GM18499 (cell line): ENCODE data around the gene C1orf21.

Source experiments
- ATAC-seq: cut with Tn5 transposase; IDR thresholded peaks from one replicate; pipeline ENCODE4 v1.9.1; 2021; ENCODE audit warnings: moderate number of reproducible peaks; ENCODE audit not compliant: insufficient read depth, unreplicated experiment

The C1orf21 gene

GRCh38 chr1:184408580-184408979, 21.8 kb downstream of the C1orf21 start:
- ATAC-seq, result no peak

GRCh38 chr1:184409011-184409410, 22.2 kb downstream of the C1orf21 start:
- ATAC-seq, result no peak

- ATAC-seq, result no peak
These were observed 25.6 kb downstream of the C1orf21 start for GRCh38 chr1:184412472-184412871.

GRCh38 chr1:184416481-184416880, 29.7 kb downstream of the C1orf21 start:
- ATAC-seq, result no peak

- ATAC-seq, result no peak
These were observed 30.1 kb downstream of the C1orf21 start for GRCh38 chr1:184416946-184417345.

- no peak for ATAC-seq
These were observed 31.1 kb downstream of the C1orf21 start for GRCh38 chr1:184417916-184418315.

GRCh38 chr1:184418652-184419349, 32.0 kb downstream of the C1orf21 start:
- no peak for ATAC-seq

- no peak for ATAC-seq
These were observed 32.7 kb downstream of the C1orf21 start for GRCh38 chr1:184419350-184420161.

GRCh38 chr1:184422490-184423233, 35.8 kb downstream of the C1orf21 start:
- no peak for ATAC-seq

- ATAC-seq, result no peak
These were observed 36.8 kb downstream of the C1orf21 start for GRCh38 chr1:184423649-184424048.

- no peak for ATAC-seq
These were observed 37.3 kb downstream of the C1orf21 start for GRCh38 chr1:184424157-184424556.

GRCh38 chr1:184424945-184425344, 38.1 kb downstream of the C1orf21 start:
- no peak for ATAC-seq

GRCh38 chr1:184425449-184426277, 38.8 kb downstream of the C1orf21 start:
- ATAC-seq, result no peak

- no peak for ATAC-seq
These were observed 39.4 kb downstream of the C1orf21 start for GRCh38 chr1:184426278-184426674.

GRCh38 chr1:184427722-184428121, 40.9 kb downstream of the C1orf21 start:
- no peak for ATAC-seq

- ATAC-seq, result no peak
These were observed 41.8 kb downstream of the C1orf21 start for GRCh38 chr1:184428604-184429003.

- no peak for ATAC-seq
These were observed 42.5 kb downstream of the C1orf21 start for GRCh38 chr1:184429335-184429734.

GRCh38 chr1:184433956-184434502, 47.2 kb downstream of the C1orf21 start:
- ATAC-seq, result no peak

- ATAC-seq, result no peak
These were observed 50.5 kb downstream of the C1orf21 start for GRCh38 chr1:184437291-184437690.

- ATAC-seq, result no peak
These were observed 51.5 kb downstream of the C1orf21 start for GRCh38 chr1:184438363-184438762.
